ENCODE measurements around the gene AP5S1.

DNA sequence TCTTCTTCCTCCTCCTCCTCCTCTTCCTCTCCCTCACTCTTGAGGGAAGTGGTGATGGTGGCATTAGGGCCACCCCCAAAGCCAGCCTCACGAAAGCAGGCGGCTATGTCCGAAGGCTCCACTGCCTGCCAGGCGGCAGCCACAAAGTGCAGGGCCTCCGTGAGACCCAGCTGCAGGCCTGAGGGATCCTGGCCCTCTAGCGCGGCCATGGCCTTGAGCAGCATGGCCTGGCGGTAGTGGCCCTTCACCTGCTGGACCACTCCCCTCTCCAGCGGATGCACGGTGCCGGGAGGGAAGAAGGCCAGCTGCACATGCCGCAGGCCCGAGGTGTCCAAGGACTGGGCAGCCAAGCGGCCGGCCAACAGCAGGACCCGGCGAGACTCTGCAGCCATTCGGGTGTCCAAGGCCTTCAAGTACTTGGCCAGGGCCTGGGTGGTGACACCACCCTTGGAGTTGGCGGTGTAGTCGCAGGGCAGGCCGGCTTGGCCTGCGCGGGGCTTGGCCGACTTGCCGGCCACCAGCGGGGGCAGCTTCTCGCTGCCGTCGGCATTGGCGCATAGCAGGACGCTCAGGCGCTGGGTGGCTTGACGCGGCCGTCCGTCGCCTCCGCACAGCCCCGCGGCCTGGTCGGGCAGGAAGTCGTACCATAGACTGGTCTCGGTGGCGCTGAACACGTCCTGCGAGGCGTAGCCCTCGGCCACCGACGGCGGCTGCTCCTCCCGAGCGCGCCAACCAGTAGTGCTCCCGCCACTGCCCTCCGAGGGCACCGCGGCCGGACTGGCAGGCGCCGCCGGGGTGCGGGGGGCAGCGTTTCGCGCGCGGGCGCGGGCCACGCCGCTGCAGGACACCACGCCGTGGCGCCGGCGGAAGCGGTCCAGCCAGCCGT lies 34.9 kb upstream of the AP5S1 start:
- TF ChIP-seq, protein P1, sequence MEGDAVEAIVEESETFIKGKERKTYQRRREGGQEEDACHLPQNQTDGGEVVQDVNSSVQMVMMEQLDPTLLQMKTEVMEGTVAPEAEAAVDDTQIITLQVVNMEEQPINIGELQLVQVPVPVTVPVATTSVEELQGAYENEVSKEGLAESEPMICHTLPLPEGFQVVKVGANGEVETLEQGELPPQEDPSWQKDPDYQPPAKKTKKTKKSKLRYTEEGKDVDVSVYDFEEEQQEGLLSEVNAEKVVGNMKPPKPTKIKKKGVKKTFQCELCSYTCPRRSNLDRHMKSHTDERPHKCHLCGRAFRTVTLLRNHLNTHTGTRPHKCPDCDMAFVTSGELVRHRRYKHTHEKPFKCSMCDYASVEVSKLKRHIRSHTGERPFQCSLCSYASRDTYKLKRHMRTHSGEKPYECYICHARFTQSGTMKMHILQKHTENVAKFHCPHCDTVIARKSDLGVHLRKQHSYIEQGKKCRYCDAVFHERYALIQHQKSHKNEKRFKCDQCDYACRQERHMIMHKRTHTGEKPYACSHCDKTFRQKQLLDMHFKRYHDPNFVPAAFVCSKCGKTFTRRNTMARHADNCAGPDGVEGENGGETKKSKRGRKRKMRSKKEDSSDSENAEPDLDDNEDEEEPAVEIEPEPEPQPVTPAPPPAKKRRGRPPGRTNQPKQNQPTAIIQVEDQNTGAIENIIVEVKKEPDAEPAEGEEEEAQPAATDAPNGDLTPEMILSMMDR (conservative IDR thresholded peaks at IDR 0.05; ENCODE audit: low read length): no peak
- no peak for TF ChIP-seq EZH2phosphoT487 (IDR thresholded peaks at IDR 0.05; ENCODE audit: borderline replicate concordance)
